Vagina (tissue), 2 donors: Measurements from ENCODE around the gene FBXL7.

Source experiments
- CTCF ChIP-seq, 3 experiments: fragments of 450-650 bp in 2 of 3; fragments of 200-600 bp in 1 of 3; sonication (generic) in 1 of 3; IDR thresholded peaks; one replicate each; pipeline ENCODE4 v1.5.1; 2017 to 2019; ENCODE audit warnings: antibody characterized with exemption in 3 of 3, mild to moderate bottlenecking in 2 of 3, moderate library complexity in 2 of 3
- POLR2A ChIP-seq, 2 donors: fragments of 450-650 bp; IDR thresholded peaks; one replicate each; pipeline ENCODE4 v1.6.1; 2017; ENCODE audit warnings: antibody characterized with exemption in 2 of 2, mild to moderate bottlenecking in 2 of 2, moderate library complexity in 2 of 2

GRCh38 chr5:15587916-15588315, 87.9 kb downstream of the FBXL7 start:
- TF ChIP-seq CTCF (IDR thresholded peaks at IDR 0.05) (no peak), POLR2A (IDR thresholded peaks at IDR 0.05) (no peak)
